Neutrophil (primary cell): Measurements from ENCODE around the gene PDPN.

Experiments used
- H3K27ac ChIP-seq: fragments of 200-600 bp; sonication (generic); 2 replicates; pipeline ENCODE4 v1.5.1; 2016; ENCODE audit warnings: mild to moderate bottlenecking, moderate library complexity
- H3K27me3 ChIP-seq: fragments of 200-600 bp; sonication (generic); 2 replicates; pipeline ENCODE4 v1.6.0; 2016; ENCODE audit warnings: mild to moderate bottlenecking
- H3K36me3 ChIP-seq: fragments of 200-600 bp; sonication (generic); 2 replicates; pipeline ENCODE4 v1.5.1; 2017
- H3K4me1 ChIP-seq, 2 experiments: fragments of 200-600 bp in 1 of 2; sonication (generic) in 1 of 2; 1 replicate in 1 of 2; 2 replicates in 1 of 2; pipeline versions ENCODE4 v1.5.1 to v1.6.1; 2013 to 2016; ENCODE audit warnings: low read depth in 1 of 2, low read length in 1 of 2, mild to moderate bottlenecking in 1 of 2, moderate library complexity in 1 of 2; ENCODE audit not compliant: control insufficient read depth in 1 of 2, insufficient read depth in 1 of 2
- H3K4me3 ChIP-seq, 2 experiments: fragments of 200-600 bp in 1 of 2; sonication (generic) in 1 of 2; 1 replicate in 1 of 2; 2 replicates in 1 of 2; pipeline ENCODE4 v1.5.1; 2013 to 2016; ENCODE audit warnings: low read depth in 1 of 2, low read length in 1 of 2, mild to moderate bottlenecking in 1 of 2, moderate library complexity in 1 of 2
- H3K9me3 ChIP-seq: fragments of 200-600 bp; sonication (generic); 2 replicates; pipeline ENCODE4 v1.5.1; 2016
- TF ChIP-seq, protein P1 (sequence below): fragments of 200-600 bp; sonication (generic); IDR thresholded peaks from 2 replicates; pipeline ENCODE4 v1.5.1; 2016; ENCODE audit warnings: antibody characterized with exemption

Gene PDPN

GRCh38 chr1:13628218-13628617 is 44.6 kb downstream of the PDPN start:
- Histone ChIP-seq H3K4me1 (no peaks in the 10 kb centered on the region), H3K27me3 (no peaks in the 10 kb centered on the region), H3K4me3 (no peak overlapping the region), H3K27ac (no peak overlapping the region), H3K9me3 (no peaks in the 10 kb centered on the region), H3K36me3 (no peaks in the 10 kb centered on the region)
- TF ChIP-seq, protein P1, sequence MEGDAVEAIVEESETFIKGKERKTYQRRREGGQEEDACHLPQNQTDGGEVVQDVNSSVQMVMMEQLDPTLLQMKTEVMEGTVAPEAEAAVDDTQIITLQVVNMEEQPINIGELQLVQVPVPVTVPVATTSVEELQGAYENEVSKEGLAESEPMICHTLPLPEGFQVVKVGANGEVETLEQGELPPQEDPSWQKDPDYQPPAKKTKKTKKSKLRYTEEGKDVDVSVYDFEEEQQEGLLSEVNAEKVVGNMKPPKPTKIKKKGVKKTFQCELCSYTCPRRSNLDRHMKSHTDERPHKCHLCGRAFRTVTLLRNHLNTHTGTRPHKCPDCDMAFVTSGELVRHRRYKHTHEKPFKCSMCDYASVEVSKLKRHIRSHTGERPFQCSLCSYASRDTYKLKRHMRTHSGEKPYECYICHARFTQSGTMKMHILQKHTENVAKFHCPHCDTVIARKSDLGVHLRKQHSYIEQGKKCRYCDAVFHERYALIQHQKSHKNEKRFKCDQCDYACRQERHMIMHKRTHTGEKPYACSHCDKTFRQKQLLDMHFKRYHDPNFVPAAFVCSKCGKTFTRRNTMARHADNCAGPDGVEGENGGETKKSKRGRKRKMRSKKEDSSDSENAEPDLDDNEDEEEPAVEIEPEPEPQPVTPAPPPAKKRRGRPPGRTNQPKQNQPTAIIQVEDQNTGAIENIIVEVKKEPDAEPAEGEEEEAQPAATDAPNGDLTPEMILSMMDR, result no peak

DNA sequence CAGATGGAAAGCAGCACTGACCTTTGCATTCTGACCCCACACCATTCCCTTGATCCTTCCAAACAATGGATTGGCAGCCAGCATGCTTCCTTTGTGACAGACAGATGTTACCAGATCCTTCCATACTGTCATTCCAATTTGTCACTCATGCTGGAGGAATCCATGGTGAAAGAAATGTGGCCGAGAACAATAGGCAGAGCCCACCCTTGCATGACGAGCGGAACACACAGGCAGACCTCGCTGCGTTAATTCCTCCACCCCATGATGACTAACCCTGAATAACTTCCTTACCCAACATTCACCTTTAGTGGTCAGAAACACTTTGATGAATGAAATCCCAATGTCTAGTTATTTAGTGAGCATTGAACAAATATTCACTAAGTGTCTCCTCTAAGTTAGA is 45.1 kb downstream of the PDPN start:
- TF ChIP-seq, protein P1, result no peak
- H3K4me1 ChIP-seq, result no peaks in the 10 kb centered on the region
- H3K9me3 ChIP-seq, result no peaks in the 10 kb centered on the region

GRCh38 chr1:13642306-13643004 is 58.8 kb downstream of the PDPN start:
- H3K4me1 ChIP-seq, result no peaks in the 10 kb centered on the region
- no peak overlapping the region for H3K4me3 ChIP-seq
- H3K36me3 ChIP-seq, result no peaks in the 10 kb centered on the region
- H3K27me3 ChIP-seq, result peaks cover 10% of the 10 kb centered on the region
- TF ChIP-seq, protein P1, result no peak
- H3K9me3 ChIP-seq, result no peaks in the 10 kb centered on the region
- no peak overlapping the region for H3K27ac ChIP-seq

More for the DNA sequence above, 45.1 kb downstream of the PDPN start:
- H3K4me3 ChIP-seq, result no peak overlapping the region
- no peak overlapping the region for H3K27ac ChIP-seq
- no peaks in the 10 kb centered on the region for H3K36me3 ChIP-seq
- no peaks in the 10 kb centered on the region for H3K27me3 ChIP-seq

DNA sequence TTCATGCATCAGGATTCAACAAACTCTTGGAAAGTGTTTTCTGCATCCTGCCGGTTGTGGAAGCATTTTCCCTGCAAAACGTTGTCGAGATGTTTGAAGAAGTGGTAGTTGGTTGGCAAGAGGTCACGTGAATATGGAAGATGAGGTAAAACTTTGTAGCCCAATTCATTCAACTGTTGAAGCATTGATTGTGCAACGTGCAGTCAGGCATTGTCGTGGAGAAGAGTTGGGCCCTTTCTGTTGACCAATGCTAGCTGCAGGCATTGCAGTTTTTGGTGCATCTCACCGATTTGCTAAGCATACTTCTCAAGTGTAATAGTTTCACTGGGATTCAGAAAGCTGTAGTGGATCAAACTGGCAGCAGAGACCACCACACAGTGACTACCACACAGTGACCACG is 59.4 kb downstream of the PDPN start:
- TF ChIP-seq, protein P1, result no peak
- H3K36me3 ChIP-seq, result no peaks in the 10 kb centered on the region
- no peaks in the 10 kb centered on the region for H3K9me3 ChIP-seq
- H3K4me1 ChIP-seq, result no peaks in the 10 kb centered on the region
- no peak overlapping the region for H3K4me3 ChIP-seq
- no peak overlapping the region for H3K27ac ChIP-seq
- H3K27me3 ChIP-seq, result peaks cover 10% of the 10 kb centered on the region

DNA sequence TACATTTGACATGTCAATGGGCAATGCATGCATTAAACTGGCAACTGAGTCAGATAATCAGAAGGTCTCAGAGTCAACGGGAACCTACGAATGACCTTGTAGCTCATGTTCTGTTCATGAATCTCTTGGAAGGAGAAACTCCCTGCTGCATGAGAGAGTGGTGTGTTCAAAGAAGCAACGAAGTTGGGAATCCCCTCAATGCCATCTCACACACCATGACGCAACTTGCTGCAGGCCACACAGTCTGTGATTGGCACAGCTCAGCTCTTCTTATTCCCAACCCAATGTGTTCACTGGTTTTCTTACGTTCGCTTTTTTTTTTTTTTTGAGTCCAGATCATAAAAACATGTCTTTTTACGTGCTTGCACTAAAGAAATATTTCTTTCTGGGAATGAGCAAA is 62.9 kb downstream of the PDPN start:
- TF ChIP-seq, protein P1, result no peak
- Histone ChIP-seq H3K4me3 (no peak overlapping the region), H3K9me3 (no peaks in the 10 kb centered on the region), H3K36me3 (no peaks in the 10 kb centered on the region), H3K4me1 (no peaks in the 10 kb centered on the region), H3K27me3 (peaks cover 18% of the 10 kb centered on the region), H3K27ac (no peak overlapping the region)
